ENCODE data around the gene WDR72. TPM values are rescaled to one million over a fixed set of nuclear protein-coding genes. Genes with fewer than 3 reads are reported as not detected.
"Not testable (repeated sequence)": the region's sequence is repeated elsewhere in the genome, so short reads cannot be mapped to it uniquely, and the experiment has no call there.

WDR72 gene
- total RNA-seq, 1 donor from 2014 or later = 3.2 TPM

DNA sequence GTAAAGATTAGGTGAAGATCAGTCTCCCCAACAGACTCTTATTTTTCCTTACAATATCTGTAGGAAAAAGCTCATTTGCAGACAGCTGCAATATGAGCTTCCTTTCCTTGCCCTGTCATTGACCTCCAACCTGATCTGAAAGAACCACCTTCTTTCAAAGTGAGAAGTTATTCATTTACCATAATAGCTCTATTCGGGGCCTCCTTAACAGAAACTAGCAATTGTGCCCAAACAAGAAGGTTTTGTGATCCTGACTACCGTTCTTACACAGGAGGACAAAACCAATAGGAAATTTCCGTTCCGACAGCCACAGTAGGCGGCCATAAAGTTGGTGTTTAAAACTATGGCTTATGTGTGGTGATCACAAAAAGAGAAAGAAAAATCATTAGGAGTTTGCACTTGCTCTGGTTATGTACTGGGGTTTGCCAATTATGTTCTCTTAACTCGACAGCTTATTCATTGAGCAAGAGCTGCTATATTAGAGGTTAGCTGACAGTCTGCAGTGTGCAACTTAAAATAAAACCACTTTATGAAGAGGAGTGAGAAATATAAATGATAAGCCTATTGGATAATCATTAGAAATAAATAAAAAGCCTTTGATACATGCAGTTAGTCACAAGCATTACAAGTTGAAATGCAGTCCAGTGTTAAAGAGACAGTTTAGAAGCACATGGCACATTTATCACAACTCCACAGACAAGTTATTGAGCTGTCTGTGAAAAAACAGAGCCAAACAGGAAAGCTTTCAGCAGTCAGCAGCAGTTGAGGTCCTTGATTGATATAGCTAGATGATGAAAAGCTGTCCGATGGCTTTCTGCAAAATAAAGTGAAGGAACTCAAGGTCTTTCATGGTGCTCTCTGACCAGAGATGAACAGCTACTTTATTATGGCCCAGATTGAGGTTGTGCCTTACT is 199.8 kb downstream of the WDR72 start:
- H3K36me3 ChIP-seq = no peaks in the 10 kb centered on the region
- no peak for DNase-seq
- no peaks in the 10 kb centered on the region for H3K4me1 ChIP-seq
- ATAC-seq = no peak
- TF ChIP-seq, protein P1, sequence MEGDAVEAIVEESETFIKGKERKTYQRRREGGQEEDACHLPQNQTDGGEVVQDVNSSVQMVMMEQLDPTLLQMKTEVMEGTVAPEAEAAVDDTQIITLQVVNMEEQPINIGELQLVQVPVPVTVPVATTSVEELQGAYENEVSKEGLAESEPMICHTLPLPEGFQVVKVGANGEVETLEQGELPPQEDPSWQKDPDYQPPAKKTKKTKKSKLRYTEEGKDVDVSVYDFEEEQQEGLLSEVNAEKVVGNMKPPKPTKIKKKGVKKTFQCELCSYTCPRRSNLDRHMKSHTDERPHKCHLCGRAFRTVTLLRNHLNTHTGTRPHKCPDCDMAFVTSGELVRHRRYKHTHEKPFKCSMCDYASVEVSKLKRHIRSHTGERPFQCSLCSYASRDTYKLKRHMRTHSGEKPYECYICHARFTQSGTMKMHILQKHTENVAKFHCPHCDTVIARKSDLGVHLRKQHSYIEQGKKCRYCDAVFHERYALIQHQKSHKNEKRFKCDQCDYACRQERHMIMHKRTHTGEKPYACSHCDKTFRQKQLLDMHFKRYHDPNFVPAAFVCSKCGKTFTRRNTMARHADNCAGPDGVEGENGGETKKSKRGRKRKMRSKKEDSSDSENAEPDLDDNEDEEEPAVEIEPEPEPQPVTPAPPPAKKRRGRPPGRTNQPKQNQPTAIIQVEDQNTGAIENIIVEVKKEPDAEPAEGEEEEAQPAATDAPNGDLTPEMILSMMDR (IDR thresholded peaks at IDR 0.05) = no peak
- no peak overlapping the region for H3K4me3 ChIP-seq
- intact Hi-C loops (cut with DNase I) = no loop called here
- no peaks in the 10 kb centered on the region for H3K27me3 ChIP-seq
- H3K9me3 ChIP-seq = no peaks in the 10 kb centered on the region
- no peak overlapping the region for H3K27ac ChIP-seq

GRCh38 chr15:53558384-53558783 is 201.1 kb downstream of the WDR72 start:
- Histone ChIP-seq H3K4me1 (no peaks in the 10 kb centered on the region), H3K9me3 (no peaks in the 10 kb centered on the region), H3K4me3 (no peak overlapping the region), H3K36me3 (no peaks in the 10 kb centered on the region), H3K27me3 (no peaks in the 10 kb centered on the region), H3K27ac (no peak overlapping the region)
- DNase-seq (no peak), ATAC-seq (no peak)
- intact Hi-C loops (cut with DNase I) = no loop called here
- TF ChIP-seq, protein P1 (IDR thresholded peaks at IDR 0.05) = no peak

- H3K4me3 ChIP-seq = no peak overlapping the region
- H3K27me3 ChIP-seq = no peaks in the 10 kb centered on the region
- no peaks in the 10 kb centered on the region for H3K9me3 ChIP-seq
- intact Hi-C loops (cut with DNase I) = no loop called here
- TF ChIP-seq, protein P1 (IDR thresholded peaks at IDR 0.05) = no peak
- H3K36me3 ChIP-seq = no peaks in the 10 kb centered on the region
- DNase-seq (no peak), ATAC-seq (no peak)
- H3K27ac ChIP-seq = no peak overlapping the region
- no peaks in the 10 kb centered on the region for H3K4me1 ChIP-seq
These were observed 204.2 kb downstream of the WDR72 start for GRCh38 chr15:53555226-53555625.

GRCh38 chr15:53549697-53550305 is 209.7 kb downstream of the WDR72 start:
- Histone ChIP-seq H3K4me1 (no peaks in the 10 kb centered on the region), H3K36me3 (no peaks in the 10 kb centered on the region), H3K27me3 (no peaks in the 10 kb centered on the region), H3K9me3 (no peaks in the 10 kb centered on the region), H3K27ac (no peak overlapping the region), H3K4me3 (no peak overlapping the region)
- TF ChIP-seq, protein P1 (IDR thresholded peaks at IDR 0.05) = no peak
- peak; percentile 63 for ATAC-seq
- intact Hi-C loops (cut with DNase I) = no loop called here
- no peak for DNase-seq

- H3K4me1 ChIP-seq = no peaks in the 10 kb centered on the region
- ATAC-seq (no peak), DNase-seq (no peak)
- H3K36me3 ChIP-seq = no peaks in the 10 kb centered on the region
- H3K4me3 ChIP-seq = no peak overlapping the region
- intact Hi-C loops (cut with DNase I) = no loop called here
- H3K27me3 ChIP-seq = no peaks in the 10 kb centered on the region
- no peaks in the 10 kb centered on the region for H3K9me3 ChIP-seq
- H3K27ac ChIP-seq = no peak overlapping the region
- TF ChIP-seq, protein P1 (IDR thresholded peaks at IDR 0.05) = no peak
These were observed 211.2 kb downstream of the WDR72 start for GRCh38 chr15:53548236-53548635.

DNA sequence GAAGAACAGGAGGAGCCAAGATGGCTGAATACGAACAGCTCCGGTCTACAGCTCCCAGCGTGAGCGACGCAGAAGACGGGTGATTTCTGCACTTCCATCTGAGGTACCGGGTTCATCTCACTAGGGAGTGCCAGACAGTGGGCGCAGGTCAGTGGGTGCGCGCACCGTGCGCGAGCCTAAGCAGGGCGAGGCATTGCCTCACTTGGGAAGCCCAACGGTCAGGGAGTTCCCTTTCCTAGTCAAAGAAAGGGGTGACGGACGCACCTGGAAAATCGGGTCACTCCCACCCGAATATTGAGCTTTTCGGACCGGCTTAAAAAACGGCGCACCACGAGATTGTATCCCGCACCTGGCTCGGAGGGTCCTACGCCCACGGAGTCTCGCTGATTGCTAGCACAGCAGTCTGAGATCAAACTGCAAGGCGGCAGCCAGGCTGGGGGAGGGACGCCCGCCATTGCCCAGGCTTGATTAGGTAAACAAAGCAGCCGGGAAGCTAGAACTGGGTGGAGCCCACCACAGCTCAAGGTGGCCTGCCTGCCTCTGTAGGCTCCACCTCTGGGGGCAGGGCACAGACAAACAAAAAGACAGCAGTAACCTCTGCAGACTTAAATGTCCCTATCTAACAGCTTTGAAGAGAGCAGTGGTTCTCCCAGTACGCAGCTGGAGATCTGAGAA is 218.7 kb downstream of the WDR72 start:
- H3K9me3 ChIP-seq; H3K4me3 ChIP-seq; H3K27ac ChIP-seq; H3K36me3 ChIP-seq; H3K4me1 ChIP-seq; ATAC-seq; intact Hi-C loops (cut with DNase I); DNase-seq; H3K27me3 ChIP-seq: not testable (repeated sequence)

Data from upper lobe of right lung (tissue), 1 donor.